GM21723 (cell line): Measurements from ENCODE around the gene PAPOLA.
A peak's percentile ranks its signal among the peaks of the same experiment; 100 is the strongest.
"Not testable (repeated sequence)": the region's sequence is repeated elsewhere in the genome, so short reads cannot be mapped to it uniquely, and the experiment has no call there.

Experiments used
- ATAC-seq: cut with Tn5 transposase; IDR thresholded peaks from one replicate; pipeline ENCODE4 v1.9.1; 2021; ENCODE audit warnings: mild to moderate bottlenecking, moderate library complexity; ENCODE audit not compliant: unreplicated experiment

PAPOLA gene

GRCh38 chr14:96502621-96503305, 581 bp downstream of the PAPOLA start:
- ATAC-seq: peak; percentile 45

GRCh38 chr14:96503306-96503679, 1.1 kb downstream of the PAPOLA start:
- ATAC-seq: no peak

DNA sequence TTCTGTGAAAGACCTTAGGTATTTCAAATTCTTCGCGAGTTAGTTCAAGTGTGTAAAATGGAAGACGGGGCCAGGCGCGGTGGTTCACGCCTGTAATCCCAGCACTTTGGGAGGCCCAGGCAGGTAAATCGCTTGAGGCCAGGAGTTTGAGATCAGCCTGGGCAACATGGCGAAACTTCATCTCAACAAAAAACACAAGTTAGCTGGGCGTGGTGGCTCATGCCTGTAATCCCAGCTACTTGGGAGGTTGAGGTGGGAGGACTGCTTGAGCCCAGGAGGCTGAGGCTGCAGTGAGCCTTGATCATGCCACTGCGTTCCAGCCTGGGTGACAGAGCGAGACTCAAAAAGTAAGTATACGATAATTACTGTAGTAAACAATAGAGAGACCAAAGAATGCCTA, 2.2 kb downstream of the PAPOLA start:
- not testable (repeated sequence) for ATAC-seq

DNA sequence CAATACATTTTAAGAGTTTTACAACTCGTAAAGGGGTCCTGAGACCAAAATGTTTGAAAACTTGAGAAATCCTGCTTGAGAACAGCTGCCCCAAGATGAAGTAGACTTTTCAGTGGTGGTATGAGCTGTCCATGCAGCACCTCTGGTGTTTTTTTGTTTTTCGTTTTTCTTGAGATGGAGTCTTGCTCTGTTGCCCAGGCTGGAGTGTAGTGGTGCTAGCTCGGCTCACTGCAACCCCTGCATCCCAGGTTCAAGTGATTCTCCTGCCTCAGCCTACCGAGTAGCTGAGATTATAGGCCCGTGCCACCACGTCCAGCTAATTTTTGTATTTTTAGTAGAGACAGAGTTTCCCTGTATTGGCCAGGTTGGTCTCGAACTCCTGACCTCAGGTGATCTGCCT, 5.5 kb downstream of the PAPOLA start:
- ATAC-seq: no peak

- no peak for ATAC-seq
Observed at GRCh38 chr14:96508900-96509299, 6.7 kb downstream of the PAPOLA start.

DNA sequence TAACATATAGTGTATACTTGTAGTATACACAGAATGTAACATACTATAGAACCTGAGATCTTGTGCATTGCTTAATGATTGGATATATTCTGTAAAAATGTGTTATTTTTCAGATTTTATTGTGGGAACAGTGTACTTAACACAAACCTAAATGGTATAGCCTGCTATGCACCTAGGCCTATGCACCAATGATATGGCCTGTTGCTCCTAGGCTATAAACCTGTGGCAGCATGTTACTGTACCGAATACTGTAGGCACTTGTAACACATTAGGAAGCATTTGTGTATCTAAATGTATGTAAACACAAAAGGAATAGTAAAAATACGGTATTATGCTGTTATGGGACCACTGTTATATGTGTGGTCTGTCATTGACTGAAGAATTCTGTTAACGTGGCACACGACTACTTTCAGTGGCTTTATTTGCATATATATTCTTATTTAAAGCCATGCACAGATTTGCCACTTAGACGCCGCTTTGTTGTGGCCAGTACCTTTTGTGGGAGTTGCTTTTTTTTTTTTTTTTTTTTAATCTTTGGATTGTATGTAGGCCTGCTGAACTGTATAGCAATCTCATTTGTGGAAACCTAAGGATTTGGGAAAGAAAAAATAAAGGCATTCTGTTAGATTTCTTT, 7.4 kb downstream of the PAPOLA start:
- ATAC-seq: peak; percentile 49

DNA sequence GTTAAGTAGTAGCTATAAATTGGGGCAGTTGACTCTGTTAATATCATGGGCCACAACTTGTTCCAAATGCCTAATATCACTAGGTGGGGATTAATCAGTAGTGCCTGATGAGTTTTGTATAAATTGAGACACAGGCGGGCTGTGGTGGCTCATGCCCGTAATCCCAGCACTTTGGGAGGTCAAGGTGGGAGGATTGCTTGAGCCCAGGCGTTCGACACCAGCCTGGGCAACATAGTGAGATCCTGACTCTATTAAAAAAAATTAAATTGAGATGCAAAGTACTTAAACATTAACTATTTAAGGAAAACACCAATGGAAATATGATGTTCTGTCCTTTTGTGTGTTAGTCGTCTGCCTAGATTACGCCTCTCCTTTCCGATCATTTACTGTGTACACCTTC, 9.0 kb downstream of the PAPOLA start:
- no peak for ATAC-seq

GRCh38 chr14:96511667-96512066, 9.5 kb downstream of the PAPOLA start:
- no peak for ATAC-seq

- ATAC-seq: no peak
Observed at GRCh38 chr14:96512122-96512521, 9.9 kb downstream of the PAPOLA start.

DNA sequence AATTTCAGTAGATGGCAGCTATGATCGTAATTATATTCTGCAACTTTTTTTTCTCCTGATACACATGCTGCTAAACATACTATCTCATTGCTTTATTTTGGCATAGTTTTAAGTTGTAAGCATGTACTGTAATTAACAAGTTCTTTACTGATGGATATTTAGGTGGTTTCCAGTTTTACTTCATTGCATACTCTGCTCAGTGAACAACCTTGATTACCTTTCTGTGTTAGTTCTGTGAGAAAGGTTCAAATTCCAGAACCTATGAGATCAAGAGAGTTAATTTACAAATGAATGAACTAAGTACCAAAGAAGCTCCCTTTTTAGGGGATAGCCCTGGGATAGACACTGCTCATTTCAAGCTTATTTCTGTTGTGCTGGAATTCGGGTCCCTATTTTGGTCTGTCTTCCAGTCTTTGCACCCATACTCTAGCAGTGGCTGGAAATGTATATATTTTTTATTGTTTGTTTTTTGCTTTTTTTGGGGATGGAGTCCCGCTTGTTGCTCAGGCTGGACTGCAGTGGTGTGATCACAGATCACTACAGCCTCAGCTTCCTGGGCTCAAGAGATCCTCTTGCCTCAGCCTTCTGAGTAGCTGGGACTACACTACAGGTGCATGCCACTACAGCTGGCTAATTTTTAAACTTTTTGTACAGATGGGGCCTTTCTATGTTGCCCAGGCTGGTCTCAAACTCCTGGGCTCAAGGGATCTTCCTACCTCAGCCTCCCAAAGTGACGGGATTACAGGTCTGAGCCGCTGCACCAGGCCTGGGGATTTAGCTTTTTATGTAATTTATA, 10.6 kb downstream of the PAPOLA start:
- ATAC-seq: no peak

DNA sequence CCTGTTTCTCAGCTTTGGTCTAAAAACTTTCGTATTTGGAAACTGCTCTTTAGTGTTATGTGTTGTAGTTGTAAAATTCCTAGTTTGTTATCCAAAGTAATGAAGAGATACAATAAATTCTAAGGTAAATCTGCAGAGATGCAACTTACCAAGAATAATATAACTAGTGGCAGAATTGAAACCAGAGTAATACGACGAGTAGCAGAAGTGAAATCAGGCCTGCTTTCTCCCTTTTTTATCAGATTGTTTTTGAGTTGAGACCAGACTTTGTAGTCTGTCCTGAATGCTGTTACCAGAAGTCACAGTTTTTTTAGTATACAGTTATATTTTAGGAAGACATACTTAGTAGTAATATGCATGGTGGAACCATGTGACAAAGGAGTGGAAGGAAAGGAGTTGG, 12.5 kb downstream of the PAPOLA start:
- peak; percentile 53 for ATAC-seq

DNA sequence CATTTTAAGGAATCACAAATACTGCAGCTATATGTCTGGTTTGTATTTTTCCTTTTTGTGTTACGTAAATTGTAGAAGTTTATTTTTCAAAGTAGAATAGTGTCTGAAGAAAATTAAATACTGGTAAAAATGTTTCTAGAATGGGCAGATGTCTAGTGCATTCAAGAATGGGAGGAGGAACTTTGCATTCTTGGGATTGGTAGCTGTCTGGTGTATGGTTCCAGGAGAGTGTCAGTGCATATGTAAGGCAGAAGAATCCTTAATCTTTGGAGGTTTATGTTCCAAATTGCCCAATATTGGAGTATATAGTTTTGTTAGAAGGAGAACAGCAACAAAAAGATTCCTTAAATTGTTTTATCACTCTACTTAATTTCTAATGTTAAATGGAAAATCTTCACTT, 13.5 kb downstream of the PAPOLA start:
- no peak for ATAC-seq

- ATAC-seq: no peak
Observed at GRCh38 chr14:96516351-96516750, 14.2 kb downstream of the PAPOLA start.

DNA sequence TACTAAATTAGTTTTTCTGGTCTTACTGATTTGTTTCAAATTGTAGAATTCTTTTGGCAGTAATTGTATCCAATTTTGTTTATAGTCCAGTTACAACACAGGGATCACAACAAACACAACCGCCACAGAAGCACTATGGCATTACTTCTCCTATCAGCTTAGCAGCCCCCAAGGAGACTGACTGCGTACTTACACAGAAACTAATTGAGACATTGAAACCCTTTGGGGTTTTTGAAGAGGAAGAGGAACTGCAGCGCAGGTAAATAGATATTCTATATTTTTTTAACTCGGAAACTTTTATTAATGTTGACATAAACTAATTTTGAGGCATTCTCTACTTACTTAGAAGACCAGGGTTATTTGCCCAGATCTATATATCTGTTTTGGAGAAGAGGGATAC, 17.8 kb downstream of the PAPOLA start:
- ATAC-seq: peak; percentile 66

DNA sequence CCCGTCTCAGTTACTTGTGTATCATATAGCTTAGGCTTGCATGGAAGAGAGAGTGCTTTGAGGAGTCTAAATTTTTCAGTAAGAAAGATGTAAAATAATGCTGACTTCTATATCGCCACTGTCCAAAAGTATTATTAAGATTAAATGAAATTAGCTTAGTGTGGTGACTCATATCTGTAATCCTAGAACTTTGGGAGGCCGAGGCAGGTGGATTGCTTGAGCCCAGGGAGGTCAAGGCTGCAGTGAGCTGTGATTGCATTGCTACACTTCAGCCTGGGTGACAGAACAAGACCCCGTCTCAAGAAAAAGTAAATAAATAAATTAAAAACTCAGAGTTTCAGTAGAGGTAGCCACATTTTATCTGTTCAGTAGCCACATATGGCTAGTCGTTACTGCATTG, 23.3 kb downstream of the PAPOLA start:
- no peak for ATAC-seq

GRCh38 chr14:96532632-96533031, 30.4 kb downstream of the PAPOLA start:
- no peak for ATAC-seq

GRCh38 chr14:96536807-96537206, 34.6 kb downstream of the PAPOLA start:
- ATAC-seq: no peak

DNA sequence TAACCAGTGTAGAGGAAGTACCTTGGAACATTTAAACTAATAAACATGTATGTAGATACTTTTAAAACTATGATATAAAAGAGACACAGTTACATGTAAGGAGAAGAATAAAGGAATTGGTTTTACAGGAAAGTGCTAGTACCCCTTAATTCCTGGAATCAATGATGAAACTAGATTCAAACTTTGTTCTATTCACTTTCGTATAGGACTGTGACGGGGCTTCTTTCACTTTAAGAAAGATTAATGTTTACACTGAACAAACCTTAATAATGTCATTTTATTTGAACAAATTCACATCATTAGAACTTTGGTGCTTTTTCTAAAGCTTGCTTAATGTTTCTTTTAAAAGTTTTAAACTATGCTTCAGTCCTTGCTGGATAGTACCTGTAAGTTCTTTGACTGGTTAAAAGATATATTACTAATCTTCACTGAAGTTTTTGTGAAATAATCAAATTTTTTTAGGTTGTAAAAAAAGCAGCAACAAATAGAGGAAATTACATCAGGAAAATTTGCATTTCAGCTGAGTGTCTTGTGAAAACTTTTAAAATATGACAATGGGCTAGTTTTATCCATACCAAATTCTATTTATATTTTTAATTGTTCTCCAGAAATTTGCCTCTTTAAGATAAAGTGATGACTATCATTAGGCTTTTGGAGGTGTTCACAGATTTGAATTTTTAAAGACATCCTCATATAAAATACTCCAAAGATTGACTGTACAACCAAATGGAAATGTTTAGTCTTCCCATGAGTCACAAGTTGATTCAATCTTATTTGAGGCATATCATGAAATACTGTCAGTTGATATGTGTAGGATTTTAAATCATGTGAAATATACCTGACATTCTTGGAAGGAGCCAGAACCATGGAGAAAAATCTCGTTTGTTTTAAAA, 36.2 kb downstream of the PAPOLA start:
- ATAC-seq: no peak

GRCh38 chr14:96538990-96539317, 36.8 kb downstream of the PAPOLA start:
- no peak for ATAC-seq

- no peak for ATAC-seq
Observed at GRCh38 chr14:96554315-96554910, 52.2 kb downstream of the PAPOLA start.

- no peak for ATAC-seq
Observed at GRCh38 chr14:96559571-96559970, 57.4 kb downstream of the PAPOLA start.
